Ishikawa (cell line): ENCODE measurements around the gene SORCS3.

Experiments
- CEBPB ChIP-seq: IDR thresholded peaks from 2 replicates; pipeline ENCODE4 v1.6.1; 2012
- CREB1 ChIP-seq: IDR thresholded peaks from 2 replicates; pipeline ENCODE4 v1.6.1; 2012; ENCODE audit warnings: low read depth
- EGR1 ChIP-seq: IDR thresholded peaks from 2 replicates; pipeline ENCODE4 v1.6.1; 2012
- EP300 ChIP-seq: IDR thresholded peaks from 2 replicates; pipeline ENCODE4 v1.6.1; 2012; ENCODE audit warnings: borderline replicate concordance
- FOXM1 ChIP-seq: IDR thresholded peaks from 2 replicates; pipeline ENCODE4 v1.6.1; 2012; ENCODE audit warnings: low read depth, borderline replicate concordance
- MAX ChIP-seq: IDR thresholded peaks from 2 replicates; pipeline ENCODE4 v1.6.1; 2012
- NFIC ChIP-seq: IDR thresholded peaks from 2 replicates; pipeline ENCODE4 v1.6.1; 2012
- RAD21 ChIP-seq: IDR thresholded peaks from 2 replicates; pipeline ENCODE4 v1.6.1; 2012; ENCODE audit warnings: low read depth
- REST ChIP-seq: IDR thresholded peaks from 2 replicates; pipeline ENCODE4 v1.6.1; 2012; ENCODE audit warnings: low read depth, mild to moderate bottlenecking
- TAF1 ChIP-seq: IDR thresholded peaks from 2 replicates; pipeline ENCODE4 v1.6.1; 2012; ENCODE audit warnings: low read depth, mild to moderate bottlenecking
- TCF12 ChIP-seq: IDR thresholded peaks from 2 replicates; pipeline ENCODE4 v1.6.1; 2012; ENCODE audit warnings: low read depth
- TEAD4 ChIP-seq: IDR thresholded peaks from 2 replicates; pipeline ENCODE4 v1.6.1; 2012
- USF1 ChIP-seq: IDR thresholded peaks from 2 replicates; pipeline ENCODE4 v1.6.1; 2012
- YY1 ChIP-seq: IDR thresholded peaks from 2 replicates; pipeline ENCODE4 v1.6.1; 2012; ENCODE audit warnings: low read depth
- ZBTB7A ChIP-seq: IDR thresholded peaks from 2 replicates; pipeline ENCODE4 v1.6.1; 2012; ENCODE audit warnings: low read depth

SORCS3 gene

GRCh38 chr10:104773105-104773504, 132.0 kb downstream of the SORCS3 start:
- TF ChIP-seq FOXM1 (no peak), CREB1 (no peak), MAX (no peak), TAF1 (no peak), EP300 (no peak), NFIC (no peak), TEAD4 (no peak), RAD21 (no peak), TCF12 (no peak)

GRCh38 chr10:104774234-104774633, 133.1 kb downstream of the SORCS3 start:
- TF ChIP-seq YY1: no peak
- TF ChIP-seq TAF1: no peak
- no peak for TF ChIP-seq TEAD4
- TF ChIP-seq EP300: no peak
- no peak for TF ChIP-seq USF1

- TF ChIP-seq TCF12 (no peak), EP300 (no peak), CEBPB (no peak), CREB1 (no peak), REST (no peak), ZBTB7A (no peak), TAF1 (no peak), FOXM1 (no peak), TEAD4 (no peak), YY1 (no peak)
These were observed 136.2 kb downstream of the SORCS3 start for GRCh38 chr10:104777086-104777799.

GRCh38 chr10:104778371-104778770, 137.3 kb downstream of the SORCS3 start:
- TF ChIP-seq CREB1: no peak
- TF ChIP-seq CEBPB: no peak
- no peak for TF ChIP-seq EGR1
- TF ChIP-seq ZBTB7A: no peak
- TF ChIP-seq EP300: no peak
- no peak for TF ChIP-seq TAF1
- no peak for TF ChIP-seq RAD21
- no peak for TF ChIP-seq MAX
- TF ChIP-seq TEAD4: no peak
- TF ChIP-seq USF1: no peak
- TF ChIP-seq NFIC: no peak
- no peak for TF ChIP-seq FOXM1

GRCh38 chr10:104779701-104780100, 138.6 kb downstream of the SORCS3 start:
- no peak for TF ChIP-seq YY1
- TF ChIP-seq EP300: no peak
- TF ChIP-seq REST: no peak
- no peak for TF ChIP-seq FOXM1
- TF ChIP-seq MAX: no peak
- no peak for TF ChIP-seq TEAD4
- TF ChIP-seq CEBPB: no peak
- TF ChIP-seq TCF12: no peak
- TF ChIP-seq TAF1: no peak
- no peak for TF ChIP-seq RAD21
- TF ChIP-seq USF1: no peak
- no peak for TF ChIP-seq EGR1
- no peak for TF ChIP-seq ZBTB7A
- no peak for TF ChIP-seq NFIC
